ENCODE data around the gene SLC17A7.

Gene SLC17A7

DNA sequence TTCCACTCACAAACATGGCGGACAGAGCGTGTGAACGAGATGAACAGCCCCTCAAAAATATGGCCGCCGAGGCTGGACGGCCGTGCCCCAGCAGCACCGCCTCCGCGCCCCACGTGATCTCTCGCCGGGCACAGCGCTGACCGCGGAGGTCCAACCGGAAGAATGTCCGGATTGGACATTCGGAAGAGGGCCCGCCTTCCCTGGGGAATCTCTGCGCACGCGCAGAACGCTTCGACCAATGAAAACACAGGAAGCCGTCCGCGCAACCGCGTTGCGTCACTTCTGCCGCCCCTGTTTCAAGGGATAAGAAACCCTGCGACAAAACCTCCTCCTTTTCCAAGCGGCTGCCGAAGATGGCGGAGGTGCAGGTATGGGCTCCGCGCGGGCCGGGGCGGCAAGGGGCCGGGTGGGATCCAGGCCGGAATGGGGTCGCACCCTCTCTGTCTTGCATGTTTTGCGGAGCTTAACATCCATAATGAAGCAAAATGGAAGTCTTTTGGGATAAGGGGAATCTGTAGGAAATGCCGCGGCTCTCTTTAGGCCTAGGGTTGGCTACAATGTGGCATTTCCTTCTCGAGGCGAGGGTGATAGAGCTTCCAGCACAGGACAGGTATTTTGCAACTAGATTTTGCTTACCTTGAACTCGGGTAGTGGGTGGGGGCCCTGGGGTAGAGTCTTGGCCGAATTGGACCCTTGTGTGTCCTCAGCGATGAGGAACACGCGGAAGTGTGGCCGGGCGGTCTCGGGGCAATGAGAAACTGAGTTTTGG lies 46.1 kb upstream of the SLC17A7 start, which contains the start of gene RPL13A:
TSS of gene RPL13A (plus strand) at position 332 of the 769 bp plus-strand sequence. CDS start at position 354, 22 bp downstream.
- peak; percentile 95 for ATAC-seq
- TF ChIP-seq GLIS3 (CRISPR knock-in tag; IDR thresholded peaks at IDR 0.05) = no peak; the same call in 1 of the 2 replicates
- TF ChIP-seq CSDC2 (CRISPR knock-in tag; IDR thresholded peaks at IDR 0.05) = no peak
- TF ChIP-seq ISL1 (CRISPR knock-in tag; IDR thresholded peaks at IDR 0.05) = no peak
- TF ChIP-seq ZNF70 (CRISPR knock-in tag; IDR thresholded peaks at IDR 0.05) = peak; percentile 80
- TF ChIP-seq PATZ1 (CRISPR knock-in tag; IDR thresholded peaks at IDR 0.05; ENCODE audit: borderline replicate concordance) = no peak
- peak; percentile 61; the same call in 1 of the 2 replicates for TF ChIP-seq CSRNP3 (CRISPR knock-in tag; IDR thresholded peaks at IDR 0.05)
- TF ChIP-seq OSR1 (CRISPR knock-in tag; IDR thresholded peaks at IDR 0.05) = no peak

DNA sequence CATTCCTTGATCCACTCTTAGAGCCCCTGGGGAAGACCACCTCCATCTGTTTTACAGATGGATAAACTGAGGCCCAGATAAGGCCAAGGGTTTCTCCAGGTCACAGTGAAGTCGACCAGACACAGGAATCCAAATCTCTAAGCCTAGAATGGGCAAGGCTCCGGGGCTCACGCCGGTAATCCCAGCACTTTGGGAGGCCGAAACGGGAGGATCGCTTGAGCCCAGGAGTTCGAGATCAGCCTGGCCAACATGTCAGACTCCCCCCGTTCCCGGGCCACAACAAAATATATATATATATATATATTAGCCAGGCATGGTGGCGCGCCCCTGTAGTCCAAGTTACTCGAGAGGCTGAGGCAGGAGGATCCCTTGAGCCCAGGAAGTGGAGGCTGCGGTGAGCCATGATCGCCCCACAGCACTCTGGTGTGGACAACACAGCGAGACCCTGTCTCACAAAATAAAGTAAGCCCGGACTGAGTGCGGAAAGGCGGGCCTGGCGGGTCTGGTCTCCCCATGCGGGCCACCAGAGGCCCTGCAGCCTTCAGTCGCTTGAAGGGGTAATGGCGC lies 45.5 kb upstream of the SLC17A7 start:
- ATAC-seq = no peak
- TF ChIP-seq CSRNP3 (CRISPR knock-in tag; IDR thresholded peaks at IDR 0.05) = 0 out of 2 replicates have a peak, but pooled peaks have one; percentile 34
- no peak for TF ChIP-seq ZFP30 (CRISPR knock-in tag; IDR thresholded peaks at IDR 0.05)
- peak; percentile 69; the same call in 1 of the 2 replicates for TF ChIP-seq TSHZ2 (CRISPR knock-in tag; IDR thresholded peaks at IDR 0.05)

DNA sequence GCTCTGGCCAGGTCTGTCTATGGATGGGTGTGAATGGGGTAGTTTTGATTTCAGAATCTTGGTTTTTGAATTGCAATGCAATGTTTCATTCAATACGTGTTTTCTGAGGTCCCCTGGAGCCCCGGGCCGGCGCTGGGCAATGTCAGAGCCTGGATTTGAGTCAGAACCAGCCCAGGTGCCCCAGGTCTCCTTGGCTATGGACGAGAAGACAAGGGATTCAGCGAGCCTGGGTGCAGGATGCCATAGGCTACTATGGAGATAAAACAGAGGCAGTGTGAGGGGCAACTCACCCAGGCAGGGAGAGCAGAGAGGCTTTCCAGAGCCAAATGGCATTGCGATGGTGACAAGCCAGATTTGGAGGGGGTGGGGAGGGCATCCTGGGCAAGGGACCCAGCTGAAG lies 44.9 kb upstream of the SLC17A7 start:
- ATAC-seq = no peak
- TF ChIP-seq SNAI2 (CRISPR knock-in tag; IDR thresholded peaks at IDR 0.05) = no peak
- TF ChIP-seq TOX (CRISPR knock-in tag; IDR thresholded peaks at IDR 0.05; ENCODE audit: borderline replicate concordance) = no peak
- TF ChIP-seq POU6F1 (CRISPR knock-in tag; IDR thresholded peaks at IDR 0.05; ENCODE audit: borderline replicate concordance, low read depth) = no peak
- TF ChIP-seq ZNF70 (CRISPR knock-in tag; IDR thresholded peaks at IDR 0.05) = no peak
- no peak for TF ChIP-seq TSHZ2 (CRISPR knock-in tag; IDR thresholded peaks at IDR 0.05)
